Keratinocyte (primary cell): ENCODE data around the gene GLTP. TPM values are rescaled to one million over a fixed set of nuclear protein-coding genes. Genes with fewer than 3 reads are reported as not detected.
"Not testable (repeated sequence)": the region's sequence is repeated elsewhere in the genome, so short reads cannot be mapped to it uniquely, and the experiment has no call there.

Source experiments
- DNase-seq: peaks from one replicate; pipeline ENCODE4 v3.0.0-alpha.2; 2011; ENCODE audit warnings: low read depth, missing footprints, low spot score
- FAIRE-seq: peaks from 2 replicates; lab custom pipeline; 2011; peaks lifted over from hg19 to GRCh38; lab: Jason Lieb, UNC
- H2AFZ ChIP-seq: 2 replicates; pipeline ENCODE4 v1.6.0; 2012; ENCODE audit warnings: low read length, control low read depth, inconsistent platforms; ENCODE audit not compliant: control insufficient read depth
- H3K27ac ChIP-seq: 2 replicates; pipeline ENCODE4 v1.5.1; 2011; ENCODE audit warnings: low read length; ENCODE audit not compliant: control insufficient read depth, insufficient read depth
- H3K27me3 ChIP-seq: 3 replicates; pipeline ENCODE4 v1.6.0; 2011; ENCODE audit warnings: low read length; ENCODE audit not compliant: control insufficient read depth, insufficient read depth; ENCODE audit errors: extremely low read depth
- H3K36me3 ChIP-seq, 2 experiments: 2 replicates in 1 of 2; 3 replicates in 1 of 2; pipeline ENCODE4 v1.5.1; 2011; ENCODE audit warnings: low read length in 2 of 2, mild to moderate bottlenecking in 1 of 2; ENCODE audit not compliant: control insufficient read depth in 2 of 2, insufficient read depth in 2 of 2; ENCODE audit errors: extremely low read depth in 1 of 2
- H3K4me1 ChIP-seq: 3 replicates; pipeline ENCODE4 v1.5.1; 2011; ENCODE audit warnings: low read length; ENCODE audit not compliant: control insufficient read depth, insufficient read depth; ENCODE audit errors: extremely low read depth
- H3K4me2 ChIP-seq: 3 replicates; pipeline ENCODE4 v1.6.0; 2011; ENCODE audit warnings: low read depth, low read length; ENCODE audit not compliant: control insufficient read depth, insufficient read depth; ENCODE audit errors: extremely low read depth
- H3K4me3 ChIP-seq, 3 experiments: fragments of 200-600 bp in 1 of 3; sonication (generic) in 1 of 3; 2 replicates in 2 of 3; 3 replicates in 1 of 3; pipeline ENCODE4 v1.5.1; 2011 to 2016; ENCODE audit warnings: low read length in 3 of 3, mild to moderate bottlenecking in 3 of 3, control low read depth in 2 of 3, inconsistent platforms in 1 of 3, low read depth in 1 of 3, mixed read lengths in 1 of 3, mixed run types in 1 of 3, moderate library complexity in 1 of 3; ENCODE audit not compliant: control insufficient read depth in 2 of 3, insufficient read depth in 2 of 3; ENCODE audit errors: extremely low read depth in 1 of 3
- H3K79me2 ChIP-seq: 2 replicates; pipeline ENCODE4 v1.6.0; 2012; ENCODE audit warnings: low read length; ENCODE audit not compliant: control insufficient read depth, insufficient read depth
- H3K9ac ChIP-seq: 3 replicates; pipeline ENCODE4 v1.6.0; 2011; ENCODE audit warnings: low read length; ENCODE audit not compliant: control insufficient read depth, insufficient read depth; ENCODE audit errors: extremely low read depth
- H3K9me1 ChIP-seq: 3 replicates; pipeline ENCODE4 v1.6.0; 2011; ENCODE audit warnings: low read length; ENCODE audit not compliant: control insufficient read depth, insufficient read depth; ENCODE audit errors: extremely low read depth
- H3K9me3 ChIP-seq: 2 replicates; pipeline ENCODE4 v1.5.1; 2012; ENCODE audit warnings: low read depth, low read length; ENCODE audit not compliant: control insufficient read depth
- H4K20me1 ChIP-seq: 3 replicates; pipeline ENCODE4 v1.6.0; 2011; ENCODE audit warnings: low read length; ENCODE audit not compliant: control insufficient read depth, insufficient read depth; ENCODE audit errors: extremely low read depth
- CTCF ChIP-seq, 3 experiments: IDR thresholded peaks in 1 of 3; conservative IDR thresholded peaks in 1 of 3; optimal IDR thresholded peaks in 1 of 3; 2 replicates in 2 of 3; 3 replicates in 1 of 3; pipeline versions ENCODE3 to v1.5.1; 2011; ENCODE audit warnings: low read length in 3 of 3, mild to moderate bottlenecking in 3 of 3, moderate library complexity in 2 of 3, control low read depth in 1 of 3, inconsistent platforms in 1 of 3; ENCODE audit not compliant: insufficient read depth in 2 of 3; ENCODE audit errors: extremely low read depth in 1 of 3
- EZH2 ChIP-seq: IDR thresholded peaks from one replicate; pipeline ENCODE4 v1.6.1; 2012; ENCODE audit warnings: inconsistent platforms, mild to moderate bottlenecking, low read length, moderate library complexity
- dilution Hi-C: fragments of 300-500 bp; cut with MboI; formaldehyde crosslinking; loops from one replicate; pipeline ENCODE4 v1.7.0; 2020; ENCODE audit warnings: low sequenced_read_pairs; ENCODE audit not compliant: extremely low pct_ligation_motif_present
- polyA plus RNA-seq, 5 experiments: library from polyadenylated mRNA; depleted of rRNA in 3 of 5; stranded (reverse) in 3 of 5; stranded (forward) in 1 of 5; unstranded in 1 of 5; fragments of >200 nt; gene quantifications; 1 replicate in 1 of 5; 2 replicates in 3 of 5; 3 replicates in 1 of 5; pipeline versions ENCODE4 v1.2.1 to v1.2.3, GENCODE V29; 2011 to 2012; ENCODE audit warnings: missing spikeins in 2 of 5, low read depth in 1 of 5, low replicate concordance in 1 of 5

The GLTP gene
- polyA plus RNA-seq, 1 donor (not counting 4 experiments of a cell fraction or from before 2014, with no cell fraction given), result 54.6 TPM

DNA sequence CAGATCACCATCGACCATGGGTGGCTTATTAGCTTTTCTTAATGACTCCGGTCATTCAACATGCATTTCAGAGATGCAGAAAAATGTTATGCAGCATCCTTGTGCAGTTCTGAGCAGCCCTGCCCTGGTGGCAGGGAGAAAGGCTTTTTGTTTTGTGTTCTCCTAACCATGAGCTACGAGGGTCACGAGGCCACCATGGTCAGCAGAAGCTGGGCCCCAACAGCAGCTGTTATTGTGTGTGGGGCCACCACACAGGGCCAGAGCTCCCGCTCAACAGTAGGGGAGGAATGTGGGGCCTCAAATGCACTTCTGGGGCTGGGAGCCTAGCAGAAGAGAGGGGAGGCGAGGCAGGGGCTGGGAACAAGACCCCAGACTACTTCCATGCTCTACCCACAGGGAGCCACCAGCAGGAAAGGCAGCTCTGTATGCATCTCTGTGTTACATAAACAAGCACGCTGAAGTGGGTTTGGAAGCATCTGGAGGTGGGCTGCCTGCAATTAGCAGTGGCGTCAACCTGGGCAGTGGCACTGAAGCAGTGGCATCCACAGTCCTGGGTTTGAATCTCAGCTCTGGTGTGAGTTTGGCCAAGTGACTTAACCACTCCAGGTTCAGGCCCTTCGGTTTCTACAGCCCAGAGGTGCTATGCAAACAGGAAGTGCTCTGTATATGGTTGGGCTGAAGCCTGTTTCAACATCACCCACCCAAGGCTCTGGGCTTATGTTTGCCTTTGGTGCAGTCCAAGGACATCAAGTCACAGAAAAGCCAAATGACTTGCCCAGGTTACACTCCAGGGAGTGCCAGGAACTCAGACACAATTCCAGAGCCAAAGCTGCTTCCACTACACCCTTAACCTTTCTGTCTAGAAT is 16.3 kb downstream of the GLTP start:
- Histone ChIP-seq H3K4me2 (peak overlapping the region; percentile 6), H3K9ac (peak overlapping the region; percentile 4), H3K36me3 (peaks cover 4 to 9% of the 10 kb centered on the region in 2 experiments), H3K27me3 (no peaks in the 10 kb centered on the region), H3K4me1 (peaks cover 31% of the 10 kb centered on the region), H3K4me3 (no peak overlapping the region), H3K9me1 (peaks cover 2% of the 10 kb centered on the region), H3K9me3 (no peaks in the 10 kb centered on the region), H4K20me1 (no peaks in the 10 kb centered on the region), H3K27ac (peak overlapping the region; percentile 45), H2AFZ (no peak overlapping the region), H3K79me2 (peaks cover 13% of the 10 kb centered on the region)
- TF ChIP-seq CTCF (optimal IDR thresholded peaks at IDR 0.05 in 1 of 3, IDR thresholded peaks at IDR 0.05 in 1 of 3, conservative IDR thresholded peaks at IDR 0.05 in 1 of 3; ENCODE audit: extremely low read depth in 1 of 3, insufficient read depth in 2 of 3, low read length in 3 of 3) (no peak), EZH2 (no peak)
- DNase-seq, result no peak
- dilution Hi-C loops, result no loop called here
- FAIRE-seq, result peak; percentile 26

- Histone ChIP-seq H3K4me1 (peaks cover 19% of the 10 kb centered on the region), H3K36me3 (peaks cover 10 to 15% of the 10 kb centered on the region in 2 experiments)
- H3K9me1 ChIP-seq, H3K4me3 ChIP-seq, H4K20me1 ChIP-seq, FAIRE-seq, DNase-seq, H3K9ac ChIP-seq, H3K27ac ChIP-seq, H3K79me2 ChIP-seq, dilution Hi-C loops, H3K27me3 ChIP-seq, H3K4me2 ChIP-seq, H2AFZ ChIP-seq, H3K9me3 ChIP-seq: not testable (repeated sequence)
Measured at GRCh38 chr12:109862491-109862890, 17.9 kb downstream of the GLTP start.
